Neuronal stem cell (in vitro differentiated cells): ENCODE data around the gene KCNK13.

Experiments
- DNase-seq: peaks from one replicate; pipeline ENCODE4 v3.0.0-alpha.2; 2013; ENCODE audit warnings: low spot score
- H2AFZ ChIP-seq: one replicate; pipeline ENCODE4 v1.6.1; 2013; ENCODE audit warnings: mild to moderate bottlenecking, low read length, inconsistent platforms
- H2AK5ac ChIP-seq: 2 replicates; pipeline ENCODE4 v1.6.1; 2013; ENCODE audit warnings: low read depth, mild to moderate bottlenecking, inconsistent platforms, low read length, moderate library complexity, mixed read lengths
- H2BK120ac ChIP-seq: 2 replicates; pipeline ENCODE4 v1.6.1; 2013; ENCODE audit warnings: low read depth, mild to moderate bottlenecking, inconsistent platforms, low read length, moderate library complexity, mixed read lengths
- H2BK12ac ChIP-seq: one replicate; pipeline ENCODE4 v1.6.1; 2013; ENCODE audit warnings: low read length, inconsistent platforms
- H2BK15ac ChIP-seq: 2 replicates; pipeline ENCODE4 v1.6.1; 2013; ENCODE audit warnings: mild to moderate bottlenecking, low read length, inconsistent platforms, mixed read lengths
- H2BK5ac ChIP-seq: one replicate; pipeline ENCODE4 v1.6.1; 2013; ENCODE audit warnings: inconsistent platforms, mild to moderate bottlenecking, low read length, moderate library complexity
- H3K14ac ChIP-seq: one replicate; pipeline ENCODE4 v1.6.1; 2013; ENCODE audit warnings: low read length, inconsistent platforms
- H3K18ac ChIP-seq: 2 replicates; pipeline ENCODE4 v1.6.1; 2013; ENCODE audit warnings: low read length, inconsistent platforms
- H3K23ac ChIP-seq: 2 replicates; pipeline ENCODE4 v1.6.1; 2013; ENCODE audit warnings: low read depth, mild to moderate bottlenecking, mixed read lengths, low read length, inconsistent platforms; ENCODE audit not compliant: poor library complexity
- H3K27ac ChIP-seq: replicated peaks from 3 replicates; pipeline ENCODE4 v1.5.1; 2013; ENCODE audit warnings: low read length, inconsistent platforms
- H3K27me3 ChIP-seq, 3 experiments: 2 replicates each; pipeline ENCODE4 v1.6.1; 2013; ENCODE audit warnings: low read length in 3 of 3, mild to moderate bottlenecking in 2 of 3, inconsistent platforms in 1 of 3, low read depth in 1 of 3, mixed read lengths in 1 of 3, moderate library complexity in 1 of 3; ENCODE audit not compliant: control insufficient read depth in 3 of 3, insufficient read depth in 3 of 3
- H3K36me3 ChIP-seq, 2 donors: replicated peaks in 1 of 2; 2 replicates each; pipeline ENCODE4 v1.6.1; 2013; ENCODE audit warnings: low read length in 2 of 2; ENCODE audit not compliant: control insufficient read depth in 2 of 2, insufficient read depth in 2 of 2
- H3K4ac ChIP-seq: 2 replicates; pipeline ENCODE4 v1.6.1; 2013; ENCODE audit warnings: inconsistent platforms, mild to moderate bottlenecking, low read length, moderate library complexity
- H3K4me1 ChIP-seq, 2 donors: 1 replicate in 1 of 2; 2 replicates in 1 of 2; pipeline ENCODE4 v1.6.1; 2013; ENCODE audit warnings: low read length in 2 of 2, low read depth in 1 of 2; ENCODE audit not compliant: control insufficient read depth in 2 of 2, insufficient read depth in 1 of 2
- H3K4me2 ChIP-seq: one replicate; pipeline ENCODE4 v1.6.1; 2013; ENCODE audit warnings: mild to moderate bottlenecking, low read length, inconsistent platforms; ENCODE audit not compliant: insufficient read depth, poor library complexity, severe bottlenecking
- H3K4me3 ChIP-seq, 2 donors: 2 replicates each; pipeline ENCODE4 v1.5.1; 2013; ENCODE audit warnings: low read length in 2 of 2, mild to moderate bottlenecking in 2 of 2, inconsistent platforms in 1 of 2, moderate library complexity in 1 of 2
- H3K79me1 ChIP-seq: one replicate; pipeline ENCODE4 v1.6.1; 2013; ENCODE audit warnings: low read depth, mild to moderate bottlenecking, inconsistent platforms, low read length, moderate library complexity
- H3K9ac ChIP-seq: one replicate; pipeline ENCODE4 v1.6.1; 2013; ENCODE audit warnings: mild to moderate bottlenecking, low read depth, low read length, inconsistent platforms; ENCODE audit not compliant: poor library complexity
- H3K9me3 ChIP-seq, 2 donors: replicated peaks in 1 of 2; 2 replicates each; pipeline versions ENCODE3 to v1.6.1; 2013; ENCODE audit warnings: low read length in 2 of 2, mild to moderate bottlenecking in 2 of 2, inconsistent platforms in 1 of 2, low read depth in 1 of 2, mixed read lengths in 1 of 2, moderate library complexity in 1 of 2; ENCODE audit not compliant: control insufficient read depth in 2 of 2, insufficient read depth in 1 of 2
- H4K8ac ChIP-seq: one replicate; pipeline ENCODE4 v1.6.1; 2013; ENCODE audit warnings: low read depth, mild to moderate bottlenecking, inconsistent platforms, low read length, moderate library complexity
- H4K91ac ChIP-seq: one replicate; pipeline ENCODE4 v1.6.1; 2013; ENCODE audit warnings: low read length, low read depth, mild to moderate bottlenecking, inconsistent platforms; ENCODE audit not compliant: poor library complexity
- WGBS, 2 donors: extraction: QIAGEN DNeasy Blood & Tissue Kit; methylation state at CpG; one replicate each; pipeline ENCODE4 v1.1.7; 2013; ENCODE audit warnings: missing lambda C conversion rate in 2 of 2, mixed read lengths in 1 of 2; ENCODE audit not compliant: insufficient read length in 2 of 2, insufficient replicate concordance in 1 of 2; ENCODE audit errors: extremely low coverage in 2 of 2; 5-methylcytosine and 5-hydroxymethylcytosine counted together

Gene KCNK13

DNA sequence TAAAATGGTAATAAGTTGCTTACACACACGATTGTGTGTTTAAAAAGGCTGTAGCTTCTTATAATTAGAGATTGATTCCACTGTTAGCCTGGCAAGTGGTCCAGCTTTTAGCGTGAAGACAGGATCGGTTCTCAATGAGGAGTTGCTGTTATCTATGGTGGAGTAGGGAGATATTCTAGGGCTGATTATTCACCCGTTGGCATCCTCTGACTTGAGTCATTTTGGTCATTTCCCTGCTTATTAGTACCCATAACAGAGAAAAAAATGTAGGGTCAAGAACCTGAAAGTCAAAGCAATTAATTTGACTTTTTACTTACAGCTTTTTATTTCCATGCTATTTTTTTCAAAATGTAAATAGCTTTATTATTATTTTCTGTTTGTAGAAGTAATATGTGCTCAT is 76.0 kb downstream of the KCNK13 start:
- Histone ChIP-seq H2AFZ (no peak overlapping the region), H2BK15ac (no peak overlapping the region), H2BK120ac (no peak overlapping the region), H2AK5ac (no peak overlapping the region), H3K79me1 (no peaks in the 10 kb centered on the region), H3K4me3 (no peak overlapping the region), H4K91ac (no peak overlapping the region), H3K9me3 (no peaks in the 10 kb centered on the region), H4K8ac (no peak overlapping the region), H3K9ac (no peak overlapping the region), H3K27ac (no peak overlapping the region), H3K36me3 (no peaks in the 10 kb centered on the region), H3K4me2 (no peak overlapping the region), H3K27me3 (peaks cover 0 to 10% (median 0%) of the 10 kb centered on the region in 3 experiments), H2BK5ac (no peak overlapping the region), H2BK12ac (no peak overlapping the region), H3K14ac (no peak overlapping the region), H3K4ac (no peak overlapping the region), H3K18ac (no peak overlapping the region), H3K4me1 (peaks cover 0 to 2% of the 10 kb centered on the region in 2 donors), H3K23ac (no peak overlapping the region)
- no CpG with 5 or more reads among the region's 4 CpGs for WGBS, 2 donors
- DNase-seq, result no peak

DNA sequence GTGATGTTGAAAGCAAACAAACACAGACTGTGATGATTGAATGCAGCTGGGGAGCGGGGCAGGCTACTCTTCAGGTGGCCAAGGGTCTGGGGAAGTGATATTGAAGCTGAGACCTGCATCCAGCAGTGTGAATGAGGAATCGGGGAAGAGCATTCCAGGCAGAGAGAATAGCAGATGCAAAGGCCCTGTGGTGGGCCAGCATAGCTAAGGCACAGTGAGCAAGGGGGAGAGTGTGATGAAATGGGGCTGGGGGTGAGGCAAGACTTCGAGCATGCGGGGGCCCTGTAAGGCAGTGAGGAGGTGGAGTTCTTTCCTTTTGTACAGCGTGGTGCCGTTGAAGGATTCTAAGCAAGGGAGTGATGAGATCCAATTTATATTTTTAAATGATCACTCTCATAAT is 77.4 kb downstream of the KCNK13 start:
- Histone ChIP-seq H3K27me3 (peaks cover 0 to 5% (median 0%) of the 10 kb centered on the region in 3 experiments), H2AK5ac (no peak overlapping the region), H3K79me1 (no peaks in the 10 kb centered on the region), H2BK120ac (no peak overlapping the region), H3K27ac (no peak overlapping the region), H3K18ac (no peak overlapping the region), H2BK5ac (no peak overlapping the region), H2BK15ac (no peak overlapping the region), H3K14ac (no peak overlapping the region), H3K9ac (no peak overlapping the region), H3K9me3 (no peaks in the 10 kb centered on the region), H4K91ac (no peak overlapping the region), H3K23ac (no peak overlapping the region), H3K4me3 (no peak overlapping the region), H4K8ac (no peak overlapping the region), H3K4me2 (no peak overlapping the region), H2BK12ac (no peak overlapping the region), H3K4ac (no peak overlapping the region), H3K36me3 (no peaks in the 10 kb centered on the region), H2AFZ (no peak overlapping the region), H3K4me1 (peaks cover 0 to 2% of the 10 kb centered on the region in 2 donors)
- DNase-seq, result no peak
- no CpG with 5 or more reads among the region's 6 CpGs for WGBS, 2 donors

DNA sequence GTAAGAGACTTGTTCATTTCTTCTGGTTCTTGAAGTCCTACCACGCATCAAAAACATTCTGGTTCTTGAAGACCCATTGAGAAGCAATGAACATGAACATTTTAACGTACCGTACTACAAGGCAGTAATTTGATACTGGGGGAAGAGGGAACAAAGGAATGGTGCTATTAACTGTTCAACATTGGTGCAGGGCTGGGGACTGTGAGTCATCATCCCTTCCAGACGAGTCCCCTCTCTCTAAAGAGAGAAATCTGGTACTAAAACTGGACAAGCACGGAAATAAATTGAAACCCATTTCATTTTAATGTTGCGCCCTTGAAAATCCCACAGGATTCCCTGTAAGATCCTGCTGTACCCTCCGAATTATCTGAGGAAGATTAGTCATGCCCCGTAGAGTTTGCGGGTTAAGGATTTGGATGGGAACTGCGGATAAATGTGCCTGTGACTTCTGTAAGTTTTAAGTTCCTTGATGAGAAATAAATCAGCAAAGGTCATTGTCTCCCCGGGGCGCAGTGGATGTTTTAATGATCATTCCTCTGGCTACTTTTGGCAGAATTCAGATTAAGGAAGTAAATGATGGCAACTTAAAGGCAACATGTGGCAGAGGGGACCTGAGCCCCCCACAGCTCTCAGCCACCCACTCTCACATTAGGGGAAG is 78.6 kb downstream of the KCNK13 start:
- Histone ChIP-seq H2BK120ac (no peak overlapping the region), H2AFZ (peak overlapping the region; percentile 60), H3K9ac (no peak overlapping the region), H3K4me2 (no peak overlapping the region), H3K4me1 (peaks cover 0 to 2% of the 10 kb centered on the region in 2 donors), H3K14ac (no peak overlapping the region), H3K36me3 (no peaks in the 10 kb centered on the region), H2AK5ac (no peak overlapping the region), H3K9me3 (no peaks in the 10 kb centered on the region), H3K4ac (no peak overlapping the region), H4K91ac (no peak overlapping the region), H3K27ac (no peak overlapping the region), H2BK15ac (no peak overlapping the region), H3K23ac (no peak overlapping the region), H2BK5ac (no peak overlapping the region), H4K8ac (no peak overlapping the region), H3K79me1 (no peaks in the 10 kb centered on the region), H3K18ac (no peak overlapping the region), H3K27me3 (peaks cover 0 to 5% (median 0%) of the 10 kb centered on the region in 3 experiments), H3K4me3 (no peak overlapping the region), H2BK12ac (no peak overlapping the region)
- no CpG with 5 or more reads among the region's 12 CpGs for WGBS, 2 donors
- no peak for DNase-seq

DNA sequence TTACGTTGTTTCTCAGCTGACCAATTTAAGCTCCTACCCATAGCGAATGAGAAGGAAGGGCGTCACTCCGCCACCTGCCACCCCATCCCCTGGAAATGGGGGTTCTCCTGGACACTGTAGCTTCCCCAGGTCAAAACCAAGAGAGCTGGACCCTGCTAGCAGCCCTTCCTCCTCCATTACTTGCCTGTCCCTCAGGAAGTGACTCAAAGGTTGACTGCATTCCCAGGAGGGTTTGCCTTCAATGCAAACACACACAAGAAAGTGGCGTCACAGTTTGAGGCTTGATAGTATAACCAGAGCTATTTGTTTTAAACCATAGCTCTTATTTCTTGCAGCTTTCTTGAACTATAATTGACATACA is 79.1 kb downstream of the KCNK13 start:
- no peak overlapping the region for H3K23ac ChIP-seq
- no peak overlapping the region for H3K14ac ChIP-seq
- peaks cover 0 to 3% (median 0%) of the 10 kb centered on the region in 3 experiments for H3K27me3 ChIP-seq
- H2BK120ac ChIP-seq, result no peak overlapping the region
- no peak overlapping the region for H3K9ac ChIP-seq
- H3K18ac ChIP-seq, result no peak overlapping the region
- H2BK5ac ChIP-seq, result no peak overlapping the region
- no peak overlapping the region for H2AK5ac ChIP-seq
- no peak for DNase-seq
- no peak overlapping the region for H3K4me3 ChIP-seq
- H3K4me2 ChIP-seq, result no peak overlapping the region
- no peak overlapping the region for H2BK12ac ChIP-seq
- H3K9me3 ChIP-seq, result no peaks in the 10 kb centered on the region
- H3K4me1 ChIP-seq, result peaks cover 0 to 2% of the 10 kb centered on the region in 2 donors
- no peak overlapping the region for H3K4ac ChIP-seq
- no peak overlapping the region for H2BK15ac ChIP-seq
- no peak overlapping the region for H4K8ac ChIP-seq
- WGBS, 2 donors, result no CpG with 5 or more reads among the region's 5 CpGs
- no peak overlapping the region for H4K91ac ChIP-seq
- no peaks in the 10 kb centered on the region for H3K36me3 ChIP-seq
- H2AFZ ChIP-seq, result peak overlapping the region; percentile 60
- H3K79me1 ChIP-seq, result no peaks in the 10 kb centered on the region
- no peak overlapping the region for H3K27ac ChIP-seq
